Stomach (tissue), 9 donors: Measurements from ENCODE around the gene UBE2U. TPM values are rescaled to one million over a fixed set of nuclear protein-coding genes. Genes with fewer than 3 reads are reported as not detected.

Experiments
- DNase-seq, 2 donors: peaks; one replicate each; pipeline versions ENCODE4 v3.0.0 to v3.0.0-alpha.2; 2013 to 2019
- H3K27ac ChIP-seq, 5 donors: fragments of 200-600 bp in 4 of 5; sonication (generic) in 4 of 5; one replicate each; pipeline ENCODE4 v1.5.1; 2013 to 2019; ENCODE audit warnings: mild to moderate bottlenecking in 1 of 5, moderate library complexity in 1 of 5
- H3K27me3 ChIP-seq, 3 donors: fragments of 200-600 bp; sonication (generic); one replicate each; pipeline ENCODE4 v1.5.1; 2017 to 2019; ENCODE audit warnings: mixed run types in 1 of 3
- H3K36me3 ChIP-seq, 4 donors: fragments of 200-600 bp; sonication (generic); 1 replicate in 3 of 4; 2 replicates in 1 of 4; pipeline ENCODE4 v1.5.1; 2016 to 2019
- H3K4me1 ChIP-seq, 4 donors: fragments of 200-600 bp; sonication (generic); one replicate each; pipeline ENCODE4 v1.5.1; 2016 to 2019
- H3K4me3 ChIP-seq, 4 donors: fragments of 200-600 bp; sonication (generic) in 3 of 4; one replicate each; pipeline ENCODE4 v1.5.1; 2016 to 2019; ENCODE audit warnings: mild to moderate bottlenecking in 1 of 4
- H3K9me3 ChIP-seq, 4 donors: fragments of 200-600 bp; sonication (generic); one replicate each; pipeline ENCODE4 v1.5.1; 2016 to 2019
- EP300 ChIP-seq: sonication (generic); formaldehyde crosslinking; IDR thresholded peaks from one replicate; pipeline ENCODE4 v1.6.1; 2017; ENCODE audit warnings: antibody characterized with exemption
- POLR2A ChIP-seq, 4 donors: fragments of 450-650 bp; IDR thresholded peaks; one replicate each; pipeline ENCODE4 v1.6.1; 2016; ENCODE audit warnings: antibody characterized with exemption in 4 of 4, control low read depth in 2 of 4, mild to moderate bottlenecking in 1 of 4, moderate library complexity in 1 of 4
- POLR2AphosphoS5 ChIP-seq, 3 donors: sonication (generic); formaldehyde crosslinking; IDR thresholded peaks; one replicate each; pipeline ENCODE4 v1.6.1; 2016; ENCODE audit warnings: antibody characterized with exemption in 3 of 3
- WGBS, 5 donors: extraction: QIAGEN DNeasy Blood & Tissue Kit in 3 of 5; methylation state at CpG; one replicate each; pipeline versions ENCODE4 v1.1.5 to v1.1.7; 2013 to 2018; 5-methylcytosine and 5-hydroxymethylcytosine counted together
- intact Hi-C: fragments of 100-400 bp; cut with DNase I; formaldehyde crosslinking; loops from one replicate; pipeline ENCODE4 v1.15.1; 2023; ENCODE audit warnings: low total_unique reads
- polyA plus RNA-seq, 3 donors: library from polyadenylated mRNA; stranded (reverse); fragments of 200-250 nt; gene quantifications; one replicate each; pipeline ENCODE4 v1.2.3, GENCODE V29; 2013
- total RNA-seq, 5 donors: library from RNA; depleted of rRNA; stranded (reverse); fragments of >200 nt; gene quantifications; one replicate each; pipeline versions ENCODE4 v1.1.0 to v1.2.3, GENCODE V29; 2014 to 2016
- TF ChIP-seq, protein P1 (sequence below), 7 experiments: fragments of 450-650 bp in 4 of 7; fragments of 200-600 bp in 3 of 7; sonication (generic) in 3 of 7; IDR thresholded peaks; one replicate each; pipeline ENCODE4 v1.5.1; 2016 to 2019; ENCODE audit warnings: antibody characterized with exemption in 7 of 7, control low read depth in 2 of 7, mild to moderate bottlenecking in 1 of 7
- donor health status: healthy with polysubstance abuse.
- donor health status: Bipolar disorder and iron deficiency.
- donor health status: healthy.

Gene UBE2U
- total and polyA plus RNA-seq, 8 donors = 0.08 TPM; not detected in 7

DNA sequence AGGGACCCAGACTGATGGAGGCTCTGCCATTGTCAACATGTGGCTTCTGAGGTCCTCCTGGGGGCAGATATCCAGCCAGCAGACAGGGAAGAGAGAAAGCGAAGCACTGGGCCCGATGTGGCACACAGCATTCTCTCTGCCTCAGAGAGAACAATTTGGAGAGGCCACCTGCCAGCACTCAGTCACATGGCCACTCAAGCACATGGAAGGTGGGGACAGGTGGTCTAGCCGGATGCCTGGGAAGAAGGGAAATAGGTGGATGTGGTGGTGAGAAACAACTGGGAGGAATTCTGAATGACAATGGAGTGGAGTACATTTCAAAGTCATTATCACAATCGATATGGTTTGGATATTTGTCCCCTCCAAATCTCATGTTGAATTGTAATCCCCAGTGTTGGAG lies 109.0 kb downstream of the UBE2U start:
- no peaks in the 10 kb centered on the region for H3K27me3 ChIP-seq
- H3K27ac ChIP-seq = no peak overlapping the region
- intact Hi-C loops = no loop called here
- DNase-seq = no peak
- H3K9me3 ChIP-seq = no peaks in the 10 kb centered on the region
- WGBS, 5 donors = 86 to 93% (median 93%) methylated on average over 4 of the region's 4 CpGs
- no peak overlapping the region for H3K4me3 ChIP-seq
- H3K36me3 ChIP-seq = no peaks in the 10 kb centered on the region
- H3K4me1 ChIP-seq = no peaks in the 10 kb centered on the region
- TF ChIP-seq POLR2AphosphoS5 (IDR thresholded peaks at IDR 0.05) (no peak), POLR2A (IDR thresholded peaks at IDR 0.05) (no peak), EP300 (no peak)
- TF ChIP-seq, protein P1, sequence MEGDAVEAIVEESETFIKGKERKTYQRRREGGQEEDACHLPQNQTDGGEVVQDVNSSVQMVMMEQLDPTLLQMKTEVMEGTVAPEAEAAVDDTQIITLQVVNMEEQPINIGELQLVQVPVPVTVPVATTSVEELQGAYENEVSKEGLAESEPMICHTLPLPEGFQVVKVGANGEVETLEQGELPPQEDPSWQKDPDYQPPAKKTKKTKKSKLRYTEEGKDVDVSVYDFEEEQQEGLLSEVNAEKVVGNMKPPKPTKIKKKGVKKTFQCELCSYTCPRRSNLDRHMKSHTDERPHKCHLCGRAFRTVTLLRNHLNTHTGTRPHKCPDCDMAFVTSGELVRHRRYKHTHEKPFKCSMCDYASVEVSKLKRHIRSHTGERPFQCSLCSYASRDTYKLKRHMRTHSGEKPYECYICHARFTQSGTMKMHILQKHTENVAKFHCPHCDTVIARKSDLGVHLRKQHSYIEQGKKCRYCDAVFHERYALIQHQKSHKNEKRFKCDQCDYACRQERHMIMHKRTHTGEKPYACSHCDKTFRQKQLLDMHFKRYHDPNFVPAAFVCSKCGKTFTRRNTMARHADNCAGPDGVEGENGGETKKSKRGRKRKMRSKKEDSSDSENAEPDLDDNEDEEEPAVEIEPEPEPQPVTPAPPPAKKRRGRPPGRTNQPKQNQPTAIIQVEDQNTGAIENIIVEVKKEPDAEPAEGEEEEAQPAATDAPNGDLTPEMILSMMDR (IDR thresholded peaks at IDR 0.05) = no peak

DNA sequence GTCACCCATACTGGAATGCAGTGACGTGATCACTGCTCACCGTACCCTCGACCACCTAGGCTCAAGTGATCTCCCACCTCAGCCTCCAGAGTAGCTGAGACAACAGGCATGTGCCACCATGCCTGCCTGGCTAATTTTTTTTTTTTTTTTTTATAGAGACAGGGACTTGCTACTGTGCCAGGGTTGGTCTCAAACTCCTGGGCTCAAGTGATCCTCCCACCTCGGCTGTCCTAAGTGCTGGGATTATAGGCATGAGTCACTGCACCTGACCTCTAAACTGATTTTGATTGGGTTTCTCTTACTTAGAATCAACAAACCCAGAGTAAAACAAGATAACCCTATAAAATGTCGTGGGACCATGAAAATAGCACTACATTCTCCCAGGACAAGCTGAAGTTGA lies 112.0 kb downstream of the UBE2U start:
- H3K36me3 ChIP-seq = no peaks in the 10 kb centered on the region
- TF ChIP-seq, protein P1 (IDR thresholded peaks at IDR 0.05) = no peak
- TF ChIP-seq POLR2AphosphoS5 (IDR thresholded peaks at IDR 0.05) (no peak), EP300 (no peak), POLR2A (IDR thresholded peaks at IDR 0.05) (no peak)
- H3K27ac ChIP-seq = no peak overlapping the region
- 65 to 71% (median 68%) methylated on average over 5 of the region's 5 CpGs for WGBS, 5 donors
- H3K27me3 ChIP-seq = no peaks in the 10 kb centered on the region
- no peaks in the 10 kb centered on the region for H3K4me1 ChIP-seq
- no peak for DNase-seq
- no peak overlapping the region for H3K4me3 ChIP-seq
- no peaks in the 10 kb centered on the region for H3K9me3 ChIP-seq
- intact Hi-C loops = no loop called here
